ENCODE results near the gene CAPNS1.

Gene CAPNS1

GRCh38 chr19:36116344-36116637, 23.6 kb upstream of the CAPNS1 start:
- Histone ChIP-seq H3K9ac (ENCODE audit: low read depth, low read length) (peak overlapping the region; percentile 72), H4K20me1 (ENCODE audit: insufficient read depth, low read length) (peaks cover 19% of the 10 kb centered on the region), H3K9me3 (ENCODE audit: insufficient read depth, low read length, severe bottlenecking) (no peaks in the 10 kb centered on the region), H3K79me2 (ENCODE audit: insufficient read depth, low read length) (peaks cover 50% of the 10 kb centered on the region), H3K27ac (ENCODE audit: low read length) (peak overlapping the region; percentile 70), H3K4me1 (ENCODE audit: insufficient read depth, low read length) (peaks cover 38% of the 10 kb centered on the region), H3K4me3 (ENCODE audit: low read depth in 1 of 2, low read length in 2 of 2) (peak overlapping the region; percentile 47 to 68; a peak in 3 of 4 replicates), H3K27me3 (ENCODE audit: insufficient read depth, low read length, poor library complexity) (no peaks in the 10 kb centered on the region), H3K36me3 (ENCODE audit: insufficient read depth, low read length) (peaks cover 69% of the 10 kb centered on the region), H2AFZ (ENCODE audit: low read depth, low read length) (no peak overlapping the region), H3K4me2 (ENCODE audit: insufficient read depth, low read length) (peak overlapping the region; percentile 96)
- TF ChIP-seq, protein P1, sequence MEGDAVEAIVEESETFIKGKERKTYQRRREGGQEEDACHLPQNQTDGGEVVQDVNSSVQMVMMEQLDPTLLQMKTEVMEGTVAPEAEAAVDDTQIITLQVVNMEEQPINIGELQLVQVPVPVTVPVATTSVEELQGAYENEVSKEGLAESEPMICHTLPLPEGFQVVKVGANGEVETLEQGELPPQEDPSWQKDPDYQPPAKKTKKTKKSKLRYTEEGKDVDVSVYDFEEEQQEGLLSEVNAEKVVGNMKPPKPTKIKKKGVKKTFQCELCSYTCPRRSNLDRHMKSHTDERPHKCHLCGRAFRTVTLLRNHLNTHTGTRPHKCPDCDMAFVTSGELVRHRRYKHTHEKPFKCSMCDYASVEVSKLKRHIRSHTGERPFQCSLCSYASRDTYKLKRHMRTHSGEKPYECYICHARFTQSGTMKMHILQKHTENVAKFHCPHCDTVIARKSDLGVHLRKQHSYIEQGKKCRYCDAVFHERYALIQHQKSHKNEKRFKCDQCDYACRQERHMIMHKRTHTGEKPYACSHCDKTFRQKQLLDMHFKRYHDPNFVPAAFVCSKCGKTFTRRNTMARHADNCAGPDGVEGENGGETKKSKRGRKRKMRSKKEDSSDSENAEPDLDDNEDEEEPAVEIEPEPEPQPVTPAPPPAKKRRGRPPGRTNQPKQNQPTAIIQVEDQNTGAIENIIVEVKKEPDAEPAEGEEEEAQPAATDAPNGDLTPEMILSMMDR (IDR thresholded peaks at IDR 0.05; ENCODE audit: borderline replicate concordance, extremely low read depth, low read length, poor library complexity, severe bottlenecking) = no peak
- no peak for TF ChIP-seq EZH2 (IDR thresholded peaks at IDR 0.05; ENCODE audit: borderline replicate concordance, low read depth, low read length, severe bottlenecking)
- DNase-seq (no peak), ATAC-seq (ENCODE audit: insufficient read depth, low read depth) (no peak)

- H3K4me2 ChIP-seq (ENCODE audit: insufficient read depth, low read length) = no peak overlapping the region
- peaks cover 84% of the 10 kb centered on the region for H3K36me3 ChIP-seq (ENCODE audit: insufficient read depth, low read length)
- peaks cover 18% of the 10 kb centered on the region for H3K4me1 ChIP-seq (ENCODE audit: insufficient read depth, low read length)
These were observed 19.5 kb upstream of the CAPNS1 start for GRCh38 chr19:36120092-36120983.

DNA sequence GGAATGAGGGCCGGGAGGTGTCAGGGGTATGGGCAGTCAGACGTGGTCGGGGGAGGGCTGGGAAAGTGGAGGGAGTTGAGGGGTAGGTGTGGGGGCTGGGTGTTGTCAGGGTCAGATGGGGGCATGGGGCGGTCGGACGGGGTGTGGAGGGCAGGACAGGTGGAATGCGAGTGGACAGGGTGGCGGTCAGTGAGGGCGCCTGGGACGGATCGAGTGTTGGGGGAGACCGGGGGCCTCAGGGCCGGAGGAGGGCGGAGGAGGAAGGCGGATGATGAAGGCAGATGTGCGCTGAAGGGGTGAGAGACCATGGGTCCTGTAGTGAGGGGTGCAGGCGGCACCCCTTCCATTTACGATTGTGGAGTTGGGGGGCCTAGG, 18.9 kb upstream of the CAPNS1 start:
- no peak for DNase-seq
- TF ChIP-seq EZH2 (IDR thresholded peaks at IDR 0.05; ENCODE audit: borderline replicate concordance, low read depth, low read length, severe bottlenecking) = no peak
- TF ChIP-seq, protein P1 (IDR thresholded peaks at IDR 0.05; ENCODE audit: borderline replicate concordance, extremely low read depth, low read length, poor library complexity, severe bottlenecking) = no peak
- Histone ChIP-seq H3K4me3 (ENCODE audit: low read depth in 1 of 2, low read length in 2 of 2) (no peak overlapping the region), H3K36me3 (ENCODE audit: insufficient read depth, low read length) (peaks cover 88% of the 10 kb centered on the region), H3K27me3 (ENCODE audit: insufficient read depth, low read length, poor library complexity) (no peaks in the 10 kb centered on the region), H3K4me1 (ENCODE audit: insufficient read depth, low read length) (peaks cover 16% of the 10 kb centered on the region), H3K4me2 (ENCODE audit: insufficient read depth, low read length) (no peak overlapping the region), H3K9ac (ENCODE audit: low read depth, low read length) (no peak overlapping the region), H4K20me1 (ENCODE audit: insufficient read depth, low read length) (peaks cover 14% of the 10 kb centered on the region), H3K27ac (ENCODE audit: low read length) (no peak overlapping the region), H3K9me3 (ENCODE audit: insufficient read depth, low read length, severe bottlenecking) (no peaks in the 10 kb centered on the region), H2AFZ (ENCODE audit: low read depth, low read length) (no peak overlapping the region), H3K79me2 (ENCODE audit: insufficient read depth, low read length) (peaks cover 26% of the 10 kb centered on the region)
- no peak for ATAC-seq (ENCODE audit: insufficient read depth, low read depth)

More at GRCh38 chr19:36120092-36120983, 19.5 kb upstream of the CAPNS1 start:
- H3K79me2 ChIP-seq (ENCODE audit: insufficient read depth, low read length) = peaks cover 30% of the 10 kb centered on the region
- H2AFZ ChIP-seq (ENCODE audit: low read depth, low read length) = no peak overlapping the region
- H3K27me3 ChIP-seq (ENCODE audit: insufficient read depth, low read length, poor library complexity) = no peaks in the 10 kb centered on the region
- ATAC-seq (ENCODE audit: insufficient read depth, low read depth) (no peak), DNase-seq (no peak)
- no peak for TF ChIP-seq EZH2 (IDR thresholded peaks at IDR 0.05; ENCODE audit: borderline replicate concordance, low read depth, low read length, severe bottlenecking)
- TF ChIP-seq, protein P1 (IDR thresholded peaks at IDR 0.05; ENCODE audit: borderline replicate concordance, extremely low read depth, low read length, poor library complexity, severe bottlenecking) = no peak
- H3K4me3 ChIP-seq (ENCODE audit: low read depth in 1 of 2, low read length in 2 of 2) = no peak overlapping the region
- H3K9ac ChIP-seq (ENCODE audit: low read depth, low read length) = no peak overlapping the region; the same call in 1 of the 2 replicates
- no peaks in the 10 kb centered on the region for H3K9me3 ChIP-seq (ENCODE audit: insufficient read depth, low read length, severe bottlenecking)
- H3K27ac ChIP-seq (ENCODE audit: low read length) = no peak overlapping the region
- peaks cover 15% of the 10 kb centered on the region for H4K20me1 ChIP-seq (ENCODE audit: insufficient read depth, low read length)

Measured in DND-41 (cell line).